Left ventricle myocardium superior (tissue), 1 donor: Measurements from ENCODE around the gene SHISAL1. TPM values are rescaled to one million over a fixed set of nuclear protein-coding genes. Genes with fewer than 3 reads are reported as not detected.

Source experiments
- ATAC-seq: fragments of 200-7000 bp; cut with Tn5 transposase; one replicate; pipeline ENCODE4 v1.9.1; 2020; ENCODE audit warnings: mild to moderate bottlenecking, moderate library complexity
- DNase-seq: peaks from one replicate; pipeline ENCODE4 v3.0.0-alpha.2; 2020
- intact Hi-C: fragments of 100-400 bp; cut with micrococcal nuclease; formaldehyde crosslinking; loops from one replicate; pipeline ENCODE4 v1.11.0; 2022
- total RNA-seq: library from RNA; stranded (reverse); fragmentation: NEBNext Ultra II Directional; extraction: Animal tissue kit (Norgen Biotek cat#: 25700); gene quantifications from one replicate; pipeline ENCODE4 v1.2.1, GENCODE V29; 2021
- donor health status: DM: no; HTN: yes; CAD: no; lungs with severe emphysema.

Gene SHISAL1
- total RNA-seq, 1 donor from 2014 or later, result 0.55 TPM

GRCh38 chr22:44206330-44206645, 106.5 kb downstream of the SHISAL1 start:
- DNase-seq, result no peak
- no peak for ATAC-seq
- intact Hi-C loops, result no loop called here

- no peak for ATAC-seq
- intact Hi-C loops, result no loop called here
- no peak for DNase-seq
Measured at GRCh38 chr22:44205516-44206329, 107.0 kb downstream of the SHISAL1 start.

GRCh38 chr22:44204739-44205515, 107.8 kb downstream of the SHISAL1 start:
- intact Hi-C loops, result no loop called here
- no peak for ATAC-seq
- no peak for DNase-seq

- no peak for DNase-seq
Measured at GRCh38 chr22:44203203-44203602, 109.5 kb downstream of the SHISAL1 start.

GRCh38 chr22:44202261-44202789, 110.4 kb downstream of the SHISAL1 start:
- ATAC-seq (no peak), DNase-seq (no peak)
- intact Hi-C loops, result no loop called here

More at GRCh38 chr22:44203203-44203602, 109.5 kb downstream of the SHISAL1 start:
- ATAC-seq, result no peak
- intact Hi-C loops, result no loop called here

GRCh38 chr22:44201665-44202064, 111.1 kb downstream of the SHISAL1 start:
- DNase-seq, result peak; percentile 68
- ATAC-seq, result peak; percentile 73
- intact Hi-C loops, result no loop called here

GRCh38 chr22:44200855-44201550, 111.7 kb downstream of the SHISAL1 start:
- no peak for DNase-seq
- intact Hi-C loops, result no loop called here
- ATAC-seq, result peak; percentile 49

GRCh38 chr22:44200451-44200850, 112.3 kb downstream of the SHISAL1 start:
- intact Hi-C loops, result no loop called here
- peak; percentile 19 for ATAC-seq

GRCh38 chr22:44199866-44200265, 112.9 kb downstream of the SHISAL1 start:
- DNase-seq (no peak), ATAC-seq (no peak)
- intact Hi-C loops, result no loop called here

More at GRCh38 chr22:44200451-44200850, 112.3 kb downstream of the SHISAL1 start:
- no peak for DNase-seq

- intact Hi-C loops, result no loop called here
- ATAC-seq, result no peak
- DNase-seq, result no peak
Measured at GRCh38 chr22:44199164-44199563, 113.6 kb downstream of the SHISAL1 start.

- ATAC-seq, result no peak
- DNase-seq, result no peak
- intact Hi-C loops, result no loop called here
Measured at GRCh38 chr22:44197271-44197670, 115.5 kb downstream of the SHISAL1 start.

GRCh38 chr22:44196731-44197131, 116.0 kb downstream of the SHISAL1 start:
- no peak for DNase-seq
- intact Hi-C loops, result no loop called here

GRCh38 chr22:44196241-44196640, 116.5 kb downstream of the SHISAL1 start:
- DNase-seq, result no peak
- ATAC-seq, result no peak
- intact Hi-C loops, result no loop called here

More at GRCh38 chr22:44196731-44197131, 116.0 kb downstream of the SHISAL1 start:
- no peak for ATAC-seq

- DNase-seq (no peak), ATAC-seq (no peak)
- intact Hi-C loops, result no loop called here
Measured at GRCh38 chr22:44195189-44195871, 117.4 kb downstream of the SHISAL1 start.

GRCh38 chr22:44194569-44194968, 118.2 kb downstream of the SHISAL1 start:
- ATAC-seq (no peak), DNase-seq (no peak)
- intact Hi-C loops, result no loop called here
